ENCODE results near the gene CTDSPL.

DNA sequence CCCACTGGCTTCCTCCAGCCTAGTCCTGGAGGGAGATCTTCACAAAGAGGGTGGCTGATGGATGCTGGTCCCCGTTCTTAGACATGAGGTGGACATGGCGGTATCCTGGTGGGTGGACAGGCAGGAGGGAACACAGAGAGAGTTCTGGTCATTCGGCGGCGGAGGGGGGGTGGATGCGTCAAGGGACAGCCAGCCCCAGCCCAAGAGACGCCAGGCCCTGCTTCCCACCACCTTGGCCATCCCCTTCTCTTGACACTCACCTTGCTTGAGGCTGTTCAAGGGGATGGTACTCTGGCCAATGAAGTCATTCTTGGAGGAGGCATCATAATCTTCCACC is 146.0 kb downstream of the CTDSPL start:
- TF ChIP-seq POLR2A (IDR thresholded peaks at IDR 0.05) (no peak), POLR2AphosphoS5 (IDR thresholded peaks at IDR 0.05) (no peak)
- TF ChIP-seq, protein P1, sequence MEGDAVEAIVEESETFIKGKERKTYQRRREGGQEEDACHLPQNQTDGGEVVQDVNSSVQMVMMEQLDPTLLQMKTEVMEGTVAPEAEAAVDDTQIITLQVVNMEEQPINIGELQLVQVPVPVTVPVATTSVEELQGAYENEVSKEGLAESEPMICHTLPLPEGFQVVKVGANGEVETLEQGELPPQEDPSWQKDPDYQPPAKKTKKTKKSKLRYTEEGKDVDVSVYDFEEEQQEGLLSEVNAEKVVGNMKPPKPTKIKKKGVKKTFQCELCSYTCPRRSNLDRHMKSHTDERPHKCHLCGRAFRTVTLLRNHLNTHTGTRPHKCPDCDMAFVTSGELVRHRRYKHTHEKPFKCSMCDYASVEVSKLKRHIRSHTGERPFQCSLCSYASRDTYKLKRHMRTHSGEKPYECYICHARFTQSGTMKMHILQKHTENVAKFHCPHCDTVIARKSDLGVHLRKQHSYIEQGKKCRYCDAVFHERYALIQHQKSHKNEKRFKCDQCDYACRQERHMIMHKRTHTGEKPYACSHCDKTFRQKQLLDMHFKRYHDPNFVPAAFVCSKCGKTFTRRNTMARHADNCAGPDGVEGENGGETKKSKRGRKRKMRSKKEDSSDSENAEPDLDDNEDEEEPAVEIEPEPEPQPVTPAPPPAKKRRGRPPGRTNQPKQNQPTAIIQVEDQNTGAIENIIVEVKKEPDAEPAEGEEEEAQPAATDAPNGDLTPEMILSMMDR (IDR thresholded peaks at IDR 0.05), result no peak

All from prostate gland (tissue), 2 donors.